ENCODE results near the gene POLR2B.

The POLR2B gene

GRCh38 chr4:57020467-57021101 is 41.9 kb downstream of the POLR2B start:
- H3K9ac ChIP-seq (ENCODE audit: low read length), result no peak overlapping the region
- no peaks in the 10 kb centered on the region for H3K79me2 ChIP-seq (ENCODE audit: insufficient read depth, low read length)
- no peak for TF ChIP-seq CTCF (IDR thresholded peaks at IDR 0.05; ENCODE audit: insufficient read depth, low read length, poor library complexity, severe bottlenecking)
- TF ChIP-seq EZH2phosphoT487 (conservative IDR thresholded peaks at IDR 0.05; ENCODE audit: low read length), result no peak
- H3K36me3 ChIP-seq (ENCODE audit: low read length), result peaks cover 15% of the 10 kb centered on the region; the same call in 1 of the 2 replicates
- no peaks in the 10 kb centered on the region for H3F3A ChIP-seq (ENCODE audit: insufficient read depth)
- no peaks in the 10 kb centered on the region for H3K9me3 ChIP-seq (ENCODE audit: insufficient read depth, low read length)
- H3K4me3 ChIP-seq (ENCODE audit: insufficient read depth, low read length, poor library complexity, severe bottlenecking), result no peak overlapping the region
- no peaks in the 10 kb centered on the region for H3K27me3 ChIP-seq (ENCODE audit: low read length)
- no peaks in the 10 kb centered on the region for H3K9me2 ChIP-seq (replicated peaks; ENCODE audit: insufficient read depth, low read length)
- H4K20me1 ChIP-seq (ENCODE audit: low read depth, low read length), result no peaks in the 10 kb centered on the region
- no peak overlapping the region for H3K4me2 ChIP-seq (ENCODE audit: low read depth, low read length, poor library complexity, severe bottlenecking)
- no peak overlapping the region for H3K27ac ChIP-seq (ENCODE audit: low read depth, low read length)
- H2AFZ ChIP-seq (ENCODE audit: low read depth, low read length, severe bottlenecking), result no peak overlapping the region

DNA sequence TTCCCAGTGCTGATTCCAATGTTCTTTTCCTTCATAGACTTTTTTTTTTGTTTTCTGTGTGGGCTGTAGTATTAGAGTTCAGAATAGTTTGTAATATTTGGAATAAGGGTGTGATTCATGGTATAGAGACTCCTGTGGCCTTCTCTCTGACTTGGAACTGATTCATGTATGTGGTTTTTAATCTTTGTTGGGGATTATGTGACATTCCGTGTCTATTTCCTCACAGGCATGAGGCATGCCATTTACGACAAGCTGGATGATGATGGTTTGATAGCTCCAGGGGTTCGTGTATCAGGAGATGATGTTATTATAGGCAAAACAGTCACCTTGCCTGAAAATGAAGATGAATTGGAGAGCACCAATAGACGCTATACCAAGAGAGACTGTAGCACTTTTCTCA is 44.4 kb downstream of the POLR2B start:
- no peaks in the 10 kb centered on the region for H3K27me3 ChIP-seq (ENCODE audit: low read length)
- H3K27ac ChIP-seq (ENCODE audit: low read depth, low read length), result no peak overlapping the region
- H3K36me3 ChIP-seq (ENCODE audit: low read length), result peaks cover 9% of the 10 kb centered on the region; the same call in 1 of the 2 replicates
- no peak for TF ChIP-seq CTCF (IDR thresholded peaks at IDR 0.05; ENCODE audit: insufficient read depth, low read length, poor library complexity, severe bottlenecking)
- no peak for TF ChIP-seq EZH2phosphoT487 (conservative IDR thresholded peaks at IDR 0.05; ENCODE audit: low read length)
- no peaks in the 10 kb centered on the region for H3K9me2 ChIP-seq (replicated peaks; ENCODE audit: insufficient read depth, low read length)
- no peaks in the 10 kb centered on the region for H3F3A ChIP-seq (ENCODE audit: insufficient read depth)
- H3K79me2 ChIP-seq (ENCODE audit: insufficient read depth, low read length), result no peaks in the 10 kb centered on the region
- no peaks in the 10 kb centered on the region for H4K20me1 ChIP-seq (ENCODE audit: low read depth, low read length)
- H3K4me2 ChIP-seq (ENCODE audit: low read depth, low read length, poor library complexity, severe bottlenecking), result no peak overlapping the region
- no peaks in the 10 kb centered on the region for H3K9me3 ChIP-seq (ENCODE audit: insufficient read depth, low read length)
- H3K9ac ChIP-seq (ENCODE audit: low read length), result no peak overlapping the region
- H2AFZ ChIP-seq (ENCODE audit: low read depth, low read length, severe bottlenecking), result no peak overlapping the region
- H3K4me3 ChIP-seq (ENCODE audit: insufficient read depth, low read length, poor library complexity, severe bottlenecking), result no peak overlapping the region

GRCh38 chr4:57034520-57034919 is 55.8 kb downstream of the POLR2B start:
- Histone ChIP-seq H3K79me2 (ENCODE audit: insufficient read depth, low read length) (no peaks in the 10 kb centered on the region), H3K27me3 (ENCODE audit: low read length) (no peaks in the 10 kb centered on the region), H3K36me3 (ENCODE audit: low read length) (peaks cover 6% of the 10 kb centered on the region; the same call in 1 of the 2 replicates), H3K9ac (ENCODE audit: low read length) (no peak overlapping the region), H2AFZ (ENCODE audit: low read depth, low read length, severe bottlenecking) (no peak overlapping the region), H4K20me1 (ENCODE audit: low read depth, low read length) (no peaks in the 10 kb centered on the region), H3K4me3 (ENCODE audit: insufficient read depth, low read length, poor library complexity, severe bottlenecking) (no peak overlapping the region), H3K9me3 (ENCODE audit: insufficient read depth, low read length) (no peaks in the 10 kb centered on the region), H3K9me2 (replicated peaks; ENCODE audit: insufficient read depth, low read length) (no peaks in the 10 kb centered on the region), H3K27ac (ENCODE audit: low read depth, low read length) (no peak overlapping the region), H3F3A (ENCODE audit: insufficient read depth) (no peaks in the 10 kb centered on the region), H3K4me2 (ENCODE audit: low read depth, low read length, poor library complexity, severe bottlenecking) (no peak overlapping the region)
- TF ChIP-seq EZH2phosphoT487 (conservative IDR thresholded peaks at IDR 0.05; ENCODE audit: low read length) (no peak), CTCF (IDR thresholded peaks at IDR 0.05; ENCODE audit: insufficient read depth, low read length, poor library complexity, severe bottlenecking) (no peak)
